HG03175 (cell line): ENCODE results near the gene UVSSA.
"Not testable (repeated sequence)": the region's sequence is repeated elsewhere in the genome, so short reads cannot be mapped to it uniquely, and the experiment has no call there.

Experiments used
- ATAC-seq: cut with Tn5 transposase; IDR thresholded peaks from one replicate; pipeline ENCODE4 v1.9.1; 2021; ENCODE audit warnings: mild to moderate bottlenecking, moderate library complexity; ENCODE audit not compliant: unreplicated experiment

The UVSSA gene

DNA sequence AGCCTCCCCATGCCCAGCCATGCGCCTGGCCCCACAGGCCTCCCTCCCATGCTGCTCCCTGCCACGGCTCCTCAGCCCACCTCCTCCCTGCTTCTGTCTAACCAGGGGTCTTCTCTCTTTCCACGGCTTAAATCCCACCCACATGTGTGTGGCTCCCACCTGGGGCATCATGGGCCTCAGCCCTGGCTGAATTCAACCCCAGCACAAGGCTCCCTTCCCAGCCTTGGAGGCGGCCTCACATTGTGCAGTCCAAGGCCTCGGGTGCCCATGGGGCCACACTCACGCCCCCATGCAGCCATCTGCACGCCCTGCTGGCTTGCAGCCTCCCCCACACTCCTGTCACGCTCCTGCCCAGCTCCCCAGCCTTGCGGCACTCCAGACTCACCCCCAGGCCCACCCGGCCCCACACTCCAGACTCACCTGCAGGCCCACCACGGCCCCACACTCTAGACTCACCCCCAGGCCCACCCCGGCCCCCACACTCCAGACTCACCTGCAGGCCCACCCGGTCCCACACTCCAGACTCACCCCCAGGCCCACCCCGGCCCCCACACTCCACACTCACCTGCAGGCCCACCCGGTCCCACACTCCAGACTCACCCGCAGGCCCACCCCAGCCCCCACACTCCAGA, 30.4 kb upstream of the UVSSA start:
- ATAC-seq = no peak

DNA sequence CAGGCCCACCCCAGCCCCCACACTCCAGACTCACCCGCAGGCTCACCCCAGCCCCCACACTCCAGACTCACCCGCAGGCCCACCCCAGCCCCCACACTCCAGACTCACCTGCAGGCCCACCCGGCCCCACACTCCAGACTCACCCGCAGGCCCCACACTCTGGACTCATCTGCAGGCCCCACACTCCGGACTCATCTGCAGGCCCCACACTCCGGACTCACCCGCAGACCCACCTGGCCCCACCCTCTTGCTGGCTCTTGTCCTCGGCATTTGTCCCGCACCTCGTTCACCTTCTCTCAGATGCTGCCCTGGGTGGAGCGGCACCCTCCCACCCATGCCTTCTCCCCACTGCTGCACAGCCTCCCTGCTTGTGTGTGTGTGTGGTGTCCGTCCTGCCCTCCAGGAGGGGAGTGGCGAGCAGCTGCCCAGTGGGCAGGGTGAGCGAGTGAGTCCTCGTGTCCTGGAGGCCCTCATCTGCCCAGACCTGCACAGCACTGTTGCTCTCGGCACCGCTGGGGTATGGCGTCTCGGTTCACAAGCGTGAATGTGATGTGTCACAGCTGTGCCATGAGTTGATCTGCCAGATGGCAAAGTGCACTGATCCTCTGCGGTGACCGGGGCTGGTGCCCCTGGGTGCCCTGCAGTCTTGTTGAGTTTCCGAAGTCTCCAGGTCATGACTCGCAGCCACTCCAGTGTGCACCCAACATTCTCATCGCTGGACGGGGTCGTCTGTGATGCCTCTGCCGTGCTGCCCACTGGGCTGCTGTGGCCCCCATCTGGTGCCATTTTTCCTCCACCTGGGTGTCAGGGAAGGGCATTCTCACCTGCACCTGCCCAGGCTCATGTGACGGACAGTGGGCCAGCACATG, 29.6 kb upstream of the UVSSA start:
- no peak for ATAC-seq

DNA sequence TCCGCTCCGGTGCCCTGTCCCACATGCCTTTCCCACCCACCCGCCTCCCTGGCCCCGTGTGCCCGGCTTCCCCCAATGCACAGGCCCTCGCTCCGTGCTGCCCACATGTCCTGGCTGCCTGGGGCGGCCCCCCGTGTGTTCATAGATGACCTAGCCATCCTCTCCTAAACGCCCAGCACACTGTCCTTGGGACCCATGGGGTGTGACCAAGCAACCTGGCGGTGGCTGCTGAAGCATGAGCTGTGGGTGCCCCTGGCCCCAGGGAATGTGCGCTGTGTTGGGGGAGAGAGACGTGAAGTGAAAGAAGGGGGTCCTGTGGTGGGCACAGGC, 29.0 kb upstream of the UVSSA start:
- no peak for ATAC-seq

DNA sequence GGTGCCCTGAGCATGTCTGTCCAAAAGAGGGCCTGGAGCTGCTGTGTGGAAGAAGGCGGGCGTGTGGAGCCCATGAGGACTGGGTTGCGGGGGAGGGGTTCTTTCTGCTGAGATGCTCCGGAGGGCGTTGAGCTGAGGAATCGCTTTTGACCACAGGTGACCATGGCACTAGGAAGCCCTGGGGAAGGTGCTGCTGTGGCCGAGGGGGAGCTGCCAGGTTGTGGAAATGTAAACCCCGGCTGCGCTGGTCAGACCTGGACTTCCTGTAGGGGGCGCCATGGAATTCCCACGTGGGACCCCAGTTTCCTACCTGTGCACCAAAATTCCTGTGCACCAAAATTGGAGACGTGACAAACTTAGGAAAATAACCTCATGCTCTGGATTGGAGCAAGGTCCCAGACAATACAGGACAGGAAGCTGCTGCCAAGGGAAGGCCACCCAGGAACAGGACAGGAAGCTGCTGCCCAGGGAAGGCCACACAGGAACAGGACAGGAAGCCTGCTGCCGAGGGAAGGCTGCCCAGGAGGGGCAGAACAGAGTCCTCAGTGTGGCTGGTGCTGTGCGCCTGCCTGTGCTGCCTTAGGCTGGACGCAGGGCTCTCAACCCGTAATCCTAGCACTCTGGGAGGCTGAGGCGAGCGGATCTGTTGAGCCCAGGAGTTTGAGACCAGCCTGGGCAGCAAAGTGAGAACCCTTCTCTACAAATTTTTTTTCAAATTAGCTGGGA, 28.4 kb upstream of the UVSSA start:
- no peak for ATAC-seq

DNA sequence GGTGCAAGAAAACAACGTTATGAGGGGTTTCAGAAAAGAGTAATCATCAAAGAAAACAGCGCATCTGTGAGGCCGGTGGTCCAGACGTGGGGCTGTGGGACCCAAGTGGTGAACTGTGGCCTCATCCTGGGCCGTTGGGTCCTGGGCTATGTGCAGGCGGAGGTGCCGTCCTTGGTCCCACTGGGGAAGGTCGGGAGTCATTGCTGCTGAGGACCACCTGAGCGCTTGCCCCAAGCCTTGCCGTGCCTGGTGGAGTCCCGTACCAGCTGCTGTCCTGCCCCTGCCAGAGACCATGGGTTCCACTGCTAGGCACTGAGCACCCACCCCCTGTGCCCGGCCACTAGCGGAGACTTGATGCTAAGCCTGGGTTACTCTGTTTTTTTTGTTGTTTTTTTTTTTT, 25.5 kb upstream of the UVSSA start:
- ATAC-seq = no peak

DNA sequence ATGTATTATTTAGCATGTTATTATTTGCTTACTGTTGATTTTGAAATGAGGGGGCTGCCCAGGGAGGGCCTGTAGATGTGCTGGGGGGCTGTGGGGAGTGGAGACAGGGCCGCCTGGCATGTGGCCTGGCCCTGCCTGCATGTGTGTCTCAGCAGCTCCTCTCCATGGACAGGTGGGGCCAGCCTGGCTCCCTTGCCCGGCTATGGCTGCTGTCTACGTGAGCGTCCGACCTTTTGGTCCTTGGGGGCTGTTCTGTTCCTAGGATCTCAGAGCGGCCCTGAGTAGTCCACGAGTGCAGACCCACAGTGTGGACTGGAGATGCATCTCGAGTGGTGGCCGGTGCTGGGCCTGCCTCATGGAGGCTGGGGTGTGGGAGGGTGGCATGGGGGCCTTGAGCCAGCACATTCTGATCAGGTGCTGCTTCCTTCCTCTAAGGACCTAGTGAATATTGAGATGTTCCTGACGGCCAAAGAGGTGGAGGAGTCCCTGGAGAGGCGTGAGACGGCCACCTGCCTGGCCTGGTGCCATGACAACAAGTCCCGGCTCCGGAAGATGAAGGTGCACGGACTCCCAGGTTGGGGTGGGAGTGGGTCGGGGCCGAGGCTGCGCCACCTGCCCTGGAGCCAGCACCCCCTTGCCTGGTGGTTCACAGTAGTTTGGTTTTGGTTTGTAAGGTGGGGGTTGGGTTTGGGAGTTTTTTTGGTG, 24.9 kb upstream of the UVSSA start:
- ATAC-seq = no peak

DNA sequence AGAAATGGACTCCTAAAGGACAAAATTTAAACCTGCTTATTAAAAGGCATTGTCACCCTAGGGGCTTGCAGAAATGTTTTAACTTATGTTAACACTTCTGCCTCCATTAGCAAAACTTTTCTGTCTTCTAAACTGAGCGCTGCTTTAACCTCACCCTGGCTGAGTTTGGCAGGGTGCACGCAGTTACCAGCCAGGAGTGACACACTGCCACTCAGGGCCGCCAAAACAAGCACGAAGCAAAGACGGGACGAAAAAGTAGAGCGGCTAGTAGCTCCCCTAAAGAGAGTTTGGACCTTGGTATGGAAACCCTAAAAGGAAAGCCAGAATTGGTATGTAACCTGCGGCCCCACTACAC, 23.8 kb upstream of the UVSSA start:
- no peak for ATAC-seq

DNA sequence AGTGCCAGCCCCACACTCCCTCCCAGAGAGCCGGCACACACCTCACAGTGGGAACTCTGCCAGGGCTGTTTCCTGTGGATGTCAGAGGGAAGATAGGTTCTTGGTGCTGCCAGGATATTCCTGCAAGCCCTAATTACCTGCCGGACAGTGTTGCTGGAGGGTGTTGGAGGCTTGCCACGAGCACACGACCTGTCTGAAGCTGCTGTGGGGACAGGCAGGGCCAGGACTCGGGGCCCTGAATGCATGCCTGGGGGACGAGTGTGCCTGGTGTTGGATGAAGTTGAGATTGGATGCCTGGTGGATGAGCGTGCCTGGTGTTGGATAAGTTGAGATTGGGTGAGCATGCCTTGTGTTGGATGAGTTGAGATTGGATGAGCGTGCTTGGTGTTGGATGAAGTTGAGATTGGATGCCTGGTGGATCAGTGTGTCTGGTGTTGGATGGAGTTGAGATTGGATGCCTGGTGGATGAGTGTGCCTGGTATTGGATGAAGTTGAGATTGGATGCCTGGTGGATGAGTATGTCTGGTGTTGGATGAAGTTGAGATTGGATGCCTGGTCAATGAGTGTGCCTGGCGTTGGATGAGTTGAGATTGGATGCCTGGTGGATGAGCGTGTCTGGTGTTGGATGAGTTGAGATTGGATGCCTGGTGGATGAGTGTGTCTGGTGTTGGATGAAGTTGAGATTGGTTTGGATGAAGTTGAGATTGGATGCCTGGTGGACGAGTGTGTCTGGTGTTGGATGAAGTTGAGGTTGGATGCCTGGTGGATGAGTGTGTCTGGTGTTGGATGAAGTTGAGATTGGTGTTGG, 23.2 kb upstream of the UVSSA start:
- no peak for ATAC-seq

DNA sequence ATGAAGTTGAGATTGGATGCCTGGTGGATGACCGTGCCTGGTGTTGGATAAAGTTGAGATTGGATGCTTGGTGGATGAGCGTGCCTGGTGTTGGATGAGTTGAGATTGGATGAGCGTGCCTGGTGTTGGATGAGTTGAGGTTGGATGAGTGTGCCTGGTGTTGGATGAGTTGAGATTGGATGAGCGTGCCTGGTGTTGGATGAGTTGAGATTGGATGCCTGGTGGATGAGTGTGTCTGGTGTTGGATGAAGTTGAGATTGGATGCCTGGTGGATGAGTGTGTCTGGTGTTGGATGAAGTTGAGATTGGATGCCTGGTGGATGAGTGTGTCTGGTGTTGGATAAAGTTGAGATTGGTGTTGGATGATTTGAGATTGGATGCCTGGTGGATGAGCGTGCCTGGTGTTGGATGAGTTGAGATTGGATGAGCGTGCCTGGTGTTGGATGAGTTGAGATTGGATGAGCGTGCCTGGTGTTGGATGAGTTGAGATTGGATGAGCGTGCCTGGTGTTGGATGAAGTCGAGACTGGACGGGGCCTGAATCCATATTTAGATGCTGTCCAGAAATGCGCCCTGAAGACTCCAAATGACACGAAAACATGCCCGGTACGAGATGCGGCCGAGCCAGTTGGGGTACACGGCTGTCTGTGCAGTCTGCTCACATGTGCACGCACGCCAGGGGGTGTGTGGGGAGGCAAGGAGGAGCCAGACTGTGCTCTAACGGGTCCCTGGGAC, 22.4 kb upstream of the UVSSA start:
- not testable (repeated sequence) for ATAC-seq

DNA sequence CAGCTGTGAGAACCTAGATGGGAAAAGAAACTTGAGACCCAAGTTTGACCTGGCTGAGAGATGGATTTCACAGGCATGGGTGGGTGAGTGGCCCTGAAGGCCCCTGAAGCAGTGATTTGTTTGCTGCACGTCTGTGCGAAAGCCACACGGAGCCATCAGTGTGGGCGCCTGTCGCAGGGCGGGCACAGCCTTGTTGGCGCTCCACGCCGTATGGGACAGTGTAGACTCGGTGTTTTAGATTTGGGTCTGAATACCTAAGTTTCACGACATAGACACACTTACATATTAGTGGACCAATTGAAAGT, 21.9 kb upstream of the UVSSA start:
- ATAC-seq = no peak

DNA sequence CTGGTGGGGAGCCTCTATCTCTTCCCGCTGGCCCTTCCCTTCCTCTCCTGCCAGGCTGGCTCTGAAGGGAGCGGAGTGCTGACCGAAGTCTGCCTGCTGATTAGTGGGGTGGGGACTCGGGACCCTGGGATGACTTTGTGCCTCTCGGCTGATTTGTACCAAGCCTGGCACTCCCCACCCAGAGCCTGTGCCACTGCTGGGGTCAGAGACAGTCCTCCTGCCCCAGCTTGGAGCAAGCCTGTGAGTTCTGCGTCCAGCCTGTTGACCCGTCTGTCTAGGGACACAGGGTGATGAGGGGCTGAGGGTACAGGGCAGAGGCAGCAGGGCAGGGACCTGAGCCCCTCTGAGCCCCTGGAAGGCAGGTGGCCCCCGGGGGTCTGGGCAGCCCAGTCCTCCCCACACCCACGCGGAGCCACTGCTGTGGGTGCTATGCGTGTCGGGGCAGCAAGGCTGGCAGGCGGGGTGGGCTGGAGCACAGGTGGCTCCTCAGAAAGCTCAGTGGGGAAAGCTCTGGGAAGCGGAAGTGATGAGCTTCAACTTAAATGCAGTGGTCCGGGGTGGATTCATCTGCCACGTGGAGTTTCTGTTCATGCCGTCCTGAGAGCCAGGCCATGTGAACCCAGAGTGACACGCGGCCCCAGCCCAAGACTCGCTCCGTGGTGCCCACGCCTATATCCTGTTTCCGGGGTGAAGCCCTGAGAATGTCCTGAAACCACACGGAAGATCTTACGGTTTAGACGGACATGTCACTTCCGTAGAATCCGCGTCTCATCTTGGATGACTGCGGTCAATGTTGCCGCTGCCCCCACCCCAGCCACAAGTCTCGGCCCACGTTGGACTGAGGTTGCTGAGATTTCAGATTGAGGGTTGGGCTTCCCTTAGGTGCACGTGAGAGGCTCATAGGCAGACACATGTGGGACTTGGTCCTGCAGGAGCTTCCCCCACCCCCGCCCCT, 21.1 kb upstream of the UVSSA start:
- no peak for ATAC-seq

DNA sequence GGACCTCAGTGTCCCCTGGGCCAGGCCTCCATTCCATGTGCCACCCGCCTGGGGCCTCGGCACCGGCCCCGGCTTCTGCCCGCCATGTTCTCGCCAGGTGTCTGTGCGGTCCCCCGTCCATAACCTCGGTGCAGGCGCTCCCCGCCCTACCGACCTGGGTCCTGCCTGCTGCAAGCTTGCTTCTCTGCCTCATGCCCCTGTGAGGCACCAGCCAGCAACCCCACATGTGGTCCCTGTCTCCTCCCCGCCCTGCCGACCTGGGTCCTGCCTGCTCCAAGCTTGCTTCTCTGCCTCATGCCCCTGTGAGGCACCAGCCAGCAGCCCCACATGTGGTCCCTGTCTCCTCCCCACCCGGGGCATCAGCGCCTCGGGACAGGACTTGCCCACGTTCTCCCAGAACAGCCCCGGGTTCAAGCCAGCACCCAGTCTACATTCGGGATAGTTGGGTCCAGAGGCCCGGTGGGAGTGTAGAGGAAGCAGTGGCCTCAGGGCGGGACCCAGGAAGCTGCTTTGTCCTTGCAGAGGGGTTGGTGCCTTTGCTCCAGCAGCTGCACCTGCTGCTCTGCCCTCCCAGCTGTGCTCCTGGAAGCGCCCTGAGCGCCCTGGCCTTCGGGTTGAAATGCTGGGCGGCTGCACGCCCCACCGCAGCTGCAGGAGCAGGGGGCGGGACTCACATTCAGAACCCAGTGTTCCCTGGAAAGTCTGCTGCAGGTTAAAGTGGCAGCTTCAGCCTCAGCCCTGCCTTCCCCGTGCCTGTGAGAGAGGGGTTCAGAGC, 20.1 kb upstream of the UVSSA start:
- ATAC-seq = no peak

DNA sequence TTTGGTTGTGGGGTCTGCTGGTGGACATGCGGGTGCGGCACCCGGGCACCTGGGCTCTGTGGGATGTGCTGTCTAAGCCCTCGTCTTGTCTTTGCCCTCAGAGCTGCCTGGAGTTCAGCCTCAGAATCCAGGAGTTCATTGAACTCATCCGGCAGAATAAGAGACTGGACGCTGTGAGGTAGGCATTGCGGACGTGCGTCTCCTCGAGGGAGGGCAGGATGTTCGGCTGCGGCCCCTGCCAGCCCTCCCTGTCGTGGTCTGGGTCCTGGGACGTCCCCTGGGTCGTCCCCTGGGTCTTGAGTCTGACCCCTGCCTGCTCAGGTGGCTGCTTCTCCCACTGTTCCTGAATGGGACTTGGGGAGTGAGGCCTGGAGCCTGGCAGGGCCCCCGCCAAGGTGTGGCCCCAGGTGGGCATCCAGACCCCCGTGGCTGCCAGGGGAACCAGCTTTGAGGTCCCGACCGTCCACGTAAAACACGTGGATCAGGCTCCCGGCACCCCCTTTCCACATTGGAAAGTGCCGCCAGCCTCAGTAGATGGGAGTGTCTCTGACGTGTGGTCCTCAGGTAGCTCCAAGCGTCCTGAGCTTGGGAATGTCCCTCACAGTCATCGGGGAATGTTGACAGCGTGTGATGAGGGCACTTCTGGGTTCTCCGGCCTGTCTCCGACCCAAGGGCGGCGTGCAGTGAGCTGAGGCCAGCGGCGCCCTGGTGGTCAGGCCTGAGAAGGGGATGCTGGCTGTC, 19.3 kb upstream of the UVSSA start:
- no peak for ATAC-seq

DNA sequence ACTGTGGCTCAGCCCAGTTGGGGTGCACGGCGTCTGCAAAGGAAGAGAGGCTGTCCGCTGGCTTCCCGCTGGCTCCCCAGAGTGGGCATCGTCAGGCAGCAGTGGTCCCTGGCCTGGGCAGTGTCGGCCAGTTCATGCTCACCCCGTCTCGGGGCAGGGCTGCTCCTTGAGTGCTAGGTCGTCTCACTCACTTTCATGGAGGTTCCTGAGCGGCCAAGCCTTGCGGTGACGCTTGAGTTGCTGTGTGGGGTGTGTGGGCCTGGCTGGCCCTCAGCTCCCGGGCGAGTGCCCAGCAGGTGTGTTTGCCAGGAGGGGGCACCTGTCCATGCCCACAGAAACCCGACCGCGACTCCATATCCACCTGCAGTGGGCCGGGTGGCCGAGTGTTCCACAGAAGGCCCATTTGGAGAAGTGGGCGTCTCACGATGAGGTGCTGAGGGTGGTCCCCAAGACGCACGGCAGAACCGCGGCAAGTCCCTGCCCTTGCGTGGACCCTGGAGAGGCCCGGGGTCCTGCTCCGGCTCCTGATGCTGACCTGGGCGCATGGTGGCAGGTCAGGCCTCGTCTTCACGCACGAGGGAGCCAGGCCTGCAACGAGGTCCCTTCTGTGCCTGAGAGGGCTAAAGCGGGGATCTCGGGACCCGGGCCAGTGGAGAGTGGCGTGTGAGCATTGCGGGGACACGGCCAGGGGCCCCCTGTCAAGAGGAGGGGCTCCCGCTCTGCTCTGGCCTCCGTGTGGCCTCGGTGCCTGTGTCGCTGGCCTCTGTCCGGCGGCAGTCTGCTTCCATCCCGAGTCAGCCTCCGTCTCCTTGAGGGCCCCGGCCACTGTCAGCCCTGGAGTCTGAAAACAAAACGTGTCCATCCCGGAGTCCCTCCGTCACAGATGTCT, 18.5 kb upstream of the UVSSA start:
- ATAC-seq = no peak

DNA sequence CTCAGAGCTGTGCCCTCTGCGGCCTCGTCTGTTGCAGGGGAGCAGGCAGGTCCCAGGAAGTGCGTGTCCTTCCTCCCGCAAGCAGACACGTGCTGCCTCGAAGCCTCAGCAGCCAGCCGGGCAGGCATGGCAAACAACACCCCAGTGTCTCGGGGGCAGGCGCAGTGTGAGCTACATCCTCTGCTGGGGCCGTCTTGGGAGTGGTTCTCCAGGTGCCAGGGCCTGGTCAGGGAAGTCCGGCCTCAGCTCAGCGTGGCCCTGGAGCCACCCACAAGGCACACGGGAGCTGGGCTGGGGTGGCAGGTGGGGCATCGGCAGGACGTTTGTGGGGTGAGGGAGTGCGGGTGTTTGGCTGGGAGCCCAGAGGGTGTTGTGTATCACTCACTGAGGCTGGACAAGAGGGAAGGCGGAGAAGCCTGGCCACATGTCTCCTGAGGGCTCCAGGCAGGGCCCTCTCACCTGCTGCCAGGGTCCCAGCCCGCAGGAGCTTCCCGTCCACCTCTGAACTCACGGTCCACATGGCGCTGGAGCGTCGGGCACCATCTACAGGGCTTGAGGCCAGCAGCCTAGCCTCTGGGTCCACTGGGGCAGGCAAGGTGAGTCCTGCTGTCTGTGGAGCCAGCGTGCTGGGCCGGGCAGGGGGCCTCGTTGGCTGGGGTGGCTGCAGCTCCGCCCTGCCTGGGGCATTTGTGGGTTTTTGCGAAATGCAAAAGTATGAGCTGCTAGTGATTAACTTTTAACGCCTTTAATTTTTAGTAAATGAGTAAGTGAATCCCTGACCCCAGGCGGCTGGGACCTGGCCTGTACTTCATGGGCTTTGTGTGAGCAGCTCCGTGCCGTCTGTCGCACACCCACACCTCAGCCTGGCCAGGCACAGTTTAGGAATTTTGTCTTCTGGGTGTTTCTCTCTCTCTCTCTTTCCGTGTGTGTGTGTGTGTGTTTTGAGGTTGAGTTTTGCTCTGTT, 17.3 kb upstream of the UVSSA start:
- no peak for ATAC-seq
